HG03196 (cell line): Measurements from ENCODE around the gene XYLT1.

Experiments
- ATAC-seq: cut with Tn5 transposase; IDR thresholded peaks from one replicate; pipeline ENCODE4 v1.9.1; 2021; ENCODE audit not compliant: unreplicated experiment

The XYLT1 gene

GRCh38 chr16:17403859-17404545 lies 66.8 kb downstream of the XYLT1 start:
- ATAC-seq: no peak

GRCh38 chr16:17403156-17403809 lies 67.5 kb downstream of the XYLT1 start:
- ATAC-seq: no peak

- no peak for ATAC-seq
Measured at GRCh38 chr16:17397499-17397891, 73.3 kb downstream of the XYLT1 start.

- no peak for ATAC-seq
Measured at GRCh38 chr16:17396762-17397498, 73.8 kb downstream of the XYLT1 start.

DNA sequence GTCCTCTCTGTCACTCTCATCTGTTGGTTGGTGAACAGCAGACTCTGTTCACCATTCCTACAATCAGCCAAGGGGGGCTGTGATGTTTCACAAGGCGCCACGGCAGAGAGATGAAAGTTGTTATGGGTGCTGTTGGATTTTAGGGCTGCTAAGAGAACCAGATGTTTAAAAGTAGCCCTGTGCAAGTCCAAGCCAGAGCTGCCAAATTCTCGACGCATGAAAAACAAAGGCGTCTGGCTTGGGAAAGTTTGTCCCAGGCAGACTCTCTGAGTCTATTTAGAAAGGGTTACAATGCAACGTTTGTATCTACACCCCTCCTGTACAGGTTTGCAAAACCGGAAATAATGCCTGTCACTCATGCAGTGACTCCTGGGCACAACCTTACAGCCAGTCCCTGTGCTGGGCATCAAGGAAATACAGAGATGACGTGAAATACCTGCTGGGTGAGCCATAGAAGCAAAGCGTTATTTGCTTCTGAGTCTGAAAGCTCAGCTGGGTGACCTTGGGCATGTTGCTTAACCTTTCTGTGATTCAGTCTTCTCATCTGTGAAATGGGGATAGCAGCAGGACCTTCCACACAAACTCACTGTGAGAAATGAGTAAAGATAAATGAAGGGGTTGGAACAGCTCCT lies 74.8 kb downstream of the XYLT1 start:
- no peak for ATAC-seq

DNA sequence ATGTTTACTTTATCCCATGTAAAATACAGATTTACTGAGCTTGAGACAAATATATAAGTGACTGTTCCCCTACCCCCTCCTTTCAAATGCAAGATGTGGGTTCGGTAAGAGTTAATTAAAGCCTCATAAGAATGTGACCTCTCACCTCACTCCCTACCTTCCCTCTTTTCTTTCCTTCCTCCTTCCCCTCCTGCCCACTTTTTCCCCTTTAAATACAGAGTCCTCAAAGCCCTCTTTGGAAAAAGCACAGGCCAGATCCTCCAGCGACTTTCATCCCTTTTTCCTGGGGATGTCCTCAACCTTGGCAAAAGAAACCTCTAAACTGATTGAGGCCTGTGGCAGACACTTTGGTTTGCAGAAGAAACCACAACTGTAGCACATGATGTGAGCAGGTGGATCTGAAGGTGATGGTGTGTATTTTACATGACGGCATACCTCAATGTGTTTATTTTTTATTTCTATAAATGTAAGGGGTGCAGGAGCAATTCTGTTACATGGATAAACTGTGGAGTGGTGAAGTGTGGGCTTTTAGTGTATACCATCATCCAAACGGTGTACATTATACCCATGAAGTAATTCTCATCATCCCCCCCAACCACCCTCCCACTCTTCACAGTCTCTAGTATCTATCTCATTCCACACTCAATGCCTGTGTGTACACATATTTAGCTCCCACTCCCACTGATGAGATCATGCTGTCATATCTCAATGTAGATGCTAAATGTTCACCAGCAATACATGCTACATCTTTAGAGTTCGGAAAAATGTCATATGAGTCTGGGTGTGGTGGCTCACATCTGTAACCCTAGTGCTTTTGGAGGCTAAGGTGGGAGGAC lies 77.7 kb downstream of the XYLT1 start:
- ATAC-seq: no peak

DNA sequence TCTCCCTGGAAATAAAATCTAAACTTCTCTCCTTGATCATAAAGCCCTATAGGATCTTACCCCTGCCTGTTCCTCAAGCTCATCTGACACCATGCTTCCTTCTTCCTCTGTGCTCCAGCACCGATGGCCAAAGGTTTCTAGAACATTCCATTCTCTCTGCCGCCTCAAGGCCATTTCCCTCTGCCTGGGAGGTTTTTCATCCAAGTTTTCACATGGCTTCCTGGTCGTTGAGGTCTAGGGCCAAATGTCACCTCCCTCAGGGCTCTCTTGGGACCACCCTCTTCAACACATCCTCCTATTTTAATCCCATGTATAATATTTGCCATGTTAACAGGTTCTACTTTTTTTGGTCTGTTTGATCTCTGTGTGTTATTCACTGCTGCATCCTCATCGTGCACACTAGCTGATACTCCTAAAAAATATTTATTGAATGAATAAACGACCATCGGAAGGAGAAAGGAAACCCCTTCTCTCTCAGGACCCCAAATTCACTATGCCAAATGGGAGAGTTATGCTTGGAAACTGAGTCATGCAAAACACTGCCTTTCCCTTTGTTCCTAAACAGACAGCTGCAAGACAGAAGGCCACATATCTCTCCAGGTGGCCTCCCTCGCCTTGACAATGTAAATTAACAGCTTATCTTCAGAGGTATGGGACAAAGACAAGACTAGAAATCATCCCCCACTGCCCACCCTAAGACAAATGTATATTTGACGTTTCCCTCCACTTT lies 78.5 kb downstream of the XYLT1 start:
- ATAC-seq: no peak

DNA sequence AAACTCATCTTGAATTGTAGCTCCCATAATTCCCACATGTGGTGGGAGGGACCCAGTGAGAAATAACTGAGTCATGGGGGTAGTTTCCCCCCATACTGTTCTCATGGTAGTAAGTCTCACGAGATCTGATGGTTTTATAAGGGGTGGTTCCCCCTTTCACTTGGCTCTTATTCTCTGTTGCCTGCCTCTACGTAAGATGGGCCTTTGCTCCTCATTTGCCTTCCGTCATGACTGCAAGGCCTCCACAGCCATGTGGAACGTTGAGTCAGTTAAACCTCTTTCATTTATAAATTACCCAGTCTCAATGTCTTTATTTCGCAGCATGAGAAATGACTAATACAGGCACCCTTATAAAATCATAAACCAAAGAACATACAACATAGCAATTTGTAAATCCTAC lies 79.0 kb downstream of the XYLT1 start:
- ATAC-seq: no peak

GRCh38 chr16:17389384-17389783 lies 81.4 kb downstream of the XYLT1 start:
- no peak for ATAC-seq

- no peak for ATAC-seq
Measured at GRCh38 chr16:17387256-17387655, 83.5 kb downstream of the XYLT1 start.

GRCh38 chr16:17386229-17386628 lies 84.5 kb downstream of the XYLT1 start:
- ATAC-seq: no peak

DNA sequence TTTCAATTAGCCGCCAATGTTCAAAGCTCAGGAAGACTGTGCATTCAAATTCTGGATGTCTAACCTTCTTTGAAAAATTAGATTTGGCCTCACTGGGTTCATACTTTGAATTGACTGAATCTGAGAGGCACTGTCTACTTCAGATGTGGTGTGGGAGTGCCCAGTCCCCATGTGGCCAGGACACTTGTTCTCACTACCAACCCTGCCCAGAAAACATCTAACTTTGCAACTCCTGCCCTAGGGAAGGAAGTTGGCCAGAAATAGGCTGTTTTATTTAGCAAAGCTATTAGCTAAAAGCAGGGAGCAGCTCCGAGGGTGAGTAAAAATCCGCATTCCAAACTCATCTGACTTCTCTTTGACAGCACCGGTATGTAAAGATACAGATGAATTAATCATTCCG lies 86.3 kb downstream of the XYLT1 start:
- no peak for ATAC-seq

GRCh38 chr16:17382949-17383863 lies 87.6 kb downstream of the XYLT1 start:
- no peak for ATAC-seq

GRCh38 chr16:17382514-17382913 lies 88.2 kb downstream of the XYLT1 start:
- no peak for ATAC-seq

DNA sequence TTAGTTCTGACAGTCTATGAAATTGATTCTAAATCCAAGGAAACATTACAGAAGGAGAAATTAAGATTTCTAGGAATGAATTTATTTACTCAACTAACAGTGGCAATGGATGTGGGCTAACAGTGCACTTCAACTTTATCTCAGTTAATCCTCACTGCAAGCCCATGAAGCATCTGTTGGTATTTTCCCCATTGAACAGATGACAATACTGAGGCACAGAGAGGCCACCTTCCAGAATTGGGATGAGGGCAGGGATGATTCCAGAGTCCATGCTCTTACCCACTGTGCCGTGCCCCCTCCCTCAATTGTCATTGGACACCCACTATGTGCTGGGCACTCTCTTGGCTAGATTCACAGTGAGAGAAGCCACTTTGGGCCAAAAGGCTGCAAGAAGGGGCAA lies 89.0 kb downstream of the XYLT1 start:
- no peak for ATAC-seq

DNA sequence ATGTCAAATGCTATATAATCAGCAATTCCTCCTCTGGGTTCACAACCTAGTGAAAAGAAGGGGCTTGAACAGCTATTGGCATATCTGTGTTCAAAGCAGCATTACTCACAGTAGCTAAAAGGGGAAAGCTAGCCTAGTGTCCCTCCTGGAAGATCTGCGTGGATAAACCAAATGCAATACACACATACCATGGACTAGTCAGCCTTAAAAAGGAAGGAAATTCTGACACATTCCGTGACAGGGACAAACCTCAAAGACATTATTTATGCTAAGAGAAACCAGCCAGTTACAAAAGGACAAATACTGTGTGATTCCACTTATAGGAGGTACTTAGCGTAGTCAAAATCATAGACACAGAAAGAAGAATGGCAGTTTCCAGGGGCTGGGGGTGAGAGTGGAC lies 90.1 kb downstream of the XYLT1 start:
- no peak for ATAC-seq

DNA sequence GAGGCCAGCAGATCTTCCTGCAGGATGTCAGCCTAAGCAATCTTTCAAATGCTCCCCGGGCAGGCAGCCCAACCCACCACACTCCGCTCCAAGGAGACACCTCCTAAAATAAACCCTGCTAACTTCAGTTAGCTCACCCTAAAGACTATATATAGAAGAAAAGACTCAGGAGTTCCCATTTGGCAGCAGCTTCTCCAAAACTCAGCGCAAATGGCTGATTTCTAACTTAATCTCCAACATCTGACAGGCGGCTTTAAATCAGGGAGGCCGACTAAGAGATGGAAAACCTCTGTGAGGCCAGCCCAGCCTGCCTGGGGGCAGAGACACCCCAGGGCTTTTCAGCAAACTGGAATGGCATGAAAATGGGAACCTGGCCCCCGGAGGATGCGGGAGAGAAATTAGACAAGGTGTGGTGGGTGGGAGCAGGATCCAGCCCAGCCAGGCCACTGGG lies 91.6 kb downstream of the XYLT1 start:
- ATAC-seq: no peak

DNA sequence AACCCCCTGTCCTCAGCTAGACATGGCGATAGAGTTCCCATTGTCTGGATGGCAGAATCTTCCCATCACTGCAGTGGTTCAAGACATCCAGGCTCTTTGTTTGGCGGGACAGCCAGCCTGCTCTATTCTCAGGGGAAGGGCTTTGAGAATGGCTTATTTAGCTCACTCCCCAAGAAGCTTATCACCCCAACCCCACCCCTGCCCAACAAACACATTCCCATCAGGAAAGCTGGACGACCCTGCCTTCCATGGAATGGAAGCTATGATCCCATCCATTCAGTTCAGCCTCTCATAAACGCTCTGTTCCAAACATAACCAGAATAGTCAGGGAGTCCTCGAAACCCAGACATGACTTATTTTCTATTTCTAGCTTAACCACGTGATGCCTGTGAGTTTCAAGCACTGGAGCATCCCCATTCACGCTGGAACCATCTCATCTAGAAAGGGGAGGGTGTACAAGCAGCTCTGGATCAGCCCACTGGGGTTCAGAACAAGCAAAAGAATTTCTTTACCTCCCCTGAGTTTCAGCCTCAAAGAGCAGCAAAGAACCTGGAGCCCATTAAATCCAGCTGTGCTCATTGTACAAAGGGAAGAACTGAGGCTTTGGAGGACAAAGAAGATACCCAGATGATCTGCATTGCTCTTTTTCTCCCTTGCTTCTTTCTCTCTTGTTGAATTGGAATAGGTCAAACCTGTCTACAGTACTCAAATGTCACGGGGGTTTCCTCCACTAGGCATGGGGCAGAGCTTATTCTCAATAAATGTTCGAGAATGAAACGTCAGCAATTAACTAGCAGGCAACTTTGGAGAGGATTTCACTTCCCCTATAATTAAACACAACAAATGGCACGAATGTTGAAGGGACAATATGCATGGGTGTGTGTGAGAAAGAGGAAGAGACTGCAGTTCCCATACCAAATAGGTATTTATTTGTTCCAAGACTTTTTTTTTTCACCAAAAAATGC lies 93.1 kb downstream of the XYLT1 start:
- ATAC-seq: no peak
